ENCODE data around the gene CAMTA1.

- TF ChIP-seq CTCF (IDR thresholded peaks at IDR 0.05): no peak
- TF ChIP-seq POLR2AphosphoS5 (IDR thresholded peaks at IDR 0.05): no peak
Observed at GRCh38 chr1:7747605-7748004, 962.4 kb downstream of the CAMTA1 start.

Data from prostate gland (tissue), 2 donors.